K562 (cell line): Measurements from ENCODE around the gene FASN. TPM values are rescaled to one million over a fixed set of nuclear protein-coding genes. Genes with fewer than 3 reads are reported as not detected.

Experiments
- ELF4 ChIP-seq: fragments of 450-650 bp; formaldehyde crosslinking; IDR thresholded peaks from 2 replicates; pipeline ENCODE4 v1.4.0; 2022; ENCODE audit warnings: missing genetic modification characterization
- KAT8 ChIP-seq: fragments of 450-650 bp; IDR thresholded peaks from 2 replicates; pipeline ENCODE4 v1.6.1; 2016; ENCODE audit warnings: low read depth, mild to moderate bottlenecking
- KDM1A ChIP-seq, 2 experiments: fragments of 450-650 bp; IDR thresholded peaks; 2 replicates each; pipeline ENCODE4 v1.6.1; 2016; ENCODE audit warnings: mild to moderate bottlenecking in 2 of 2
- MTF1 ChIP-seq: fragments of 250-450 bp; sonication (Bioruptor Pico); IDR thresholded peaks from 2 replicates; pipeline ENCODE4 v1.9.0; 2021; ENCODE audit warnings: moderate library complexity, mild to moderate bottlenecking, inconsistent platforms, borderline replicate concordance
- PPARD ChIP-seq: fragments of 250-450 bp; sonication (Bioruptor Pico); IDR thresholded peaks from 2 replicates; pipeline ENCODE4 v1.8.0; 2022; ENCODE audit warnings: inconsistent platforms, mild to moderate bottlenecking, moderate library complexity
- SAFB ChIP-seq: fragments of 200-400 bp; formaldehyde crosslinking; IDR thresholded peaks from 2 replicates; pipeline ENCODE4 v1.6.1; 2017; ENCODE audit warnings: low read depth, low read length, borderline replicate concordance
- SOX6 ChIP-seq: fragments of 450-650 bp; IDR thresholded peaks from 2 replicates; pipeline ENCODE4 v1.6.1; 2014; ENCODE audit warnings: mild to moderate bottlenecking
- TEAD1 ChIP-seq, 2 experiments: fragments of 450-650 bp in 1 of 2; sonication (generic) in 1 of 2; formaldehyde crosslinking; IDR thresholded peaks; 2 replicates each; pipeline versions ENCODE4 v1.4.0 to v1.8.0; 2020 to 2022; ENCODE audit warnings: mild to moderate bottlenecking in 2 of 2, missing genetic modification reagents in 1 of 2
- ZBTB8A ChIP-seq: fragments of 450-650 bp; IDR thresholded peaks from 2 replicates; pipeline ENCODE4 v1.6.1; 2018; ENCODE audit warnings: mild to moderate bottlenecking, moderate library complexity; ENCODE audit not compliant: partially characterized antibody
- ZNF140 ChIP-seq: fragments of 250-450 bp; sonication (Bioruptor Pico); IDR thresholded peaks from 2 replicates; pipeline ENCODE4 v1.8.0; 2021; ENCODE audit warnings: moderate library complexity, mild to moderate bottlenecking, inconsistent platforms
- ZNF175 ChIP-seq: fragments of 200-800 bp; sonication (Bioruptor generic); IDR thresholded peaks from 2 replicates; pipeline ENCODE4 v1.6.1; 2016; ENCODE audit warnings: low read depth, mild to moderate bottlenecking, missing genetic modification characterization, missing compliant biosample characterization
- ZNF324 ChIP-seq: fragments of 250-450 bp; sonication (Bioruptor Pico); IDR thresholded peaks from 2 replicates; pipeline ENCODE4 v1.4.0; 2020; ENCODE audit warnings: mild to moderate bottlenecking
- ZNF431 ChIP-seq: sonication (generic); formaldehyde crosslinking; IDR thresholded peaks from 2 replicates; pipeline ENCODE4 v1.8.0; 2022; ENCODE audit warnings: mild to moderate bottlenecking, missing genetic modification reagents
- ZNF695 ChIP-seq: fragments of 450-650 bp; formaldehyde crosslinking; IDR thresholded peaks from 2 replicates; pipeline ENCODE4 v1.4.0; 2020; ENCODE audit warnings: mild to moderate bottlenecking, moderate library complexity
- ZNF778 ChIP-seq: fragments of 450-650 bp; formaldehyde crosslinking; IDR thresholded peaks from 2 replicates; pipeline ENCODE4 v1.4.0; 2020; ENCODE audit warnings: mild to moderate bottlenecking, moderate library complexity
- ZNF79 ChIP-seq: fragments of 250-450 bp; sonication (Bioruptor Pico); IDR thresholded peaks from 2 replicates; pipeline ENCODE4 v1.4.0; 2020; ENCODE audit warnings: low read depth, mild to moderate bottlenecking, moderate library complexity
- polyA plus RNA-seq, 8 experiments: library from polyadenylated mRNA; depleted of rRNA in 4 of 8; stranded (reverse) in 5 of 8; unstranded in 3 of 8; fragments of >200 nt; fragmentation: Nextera tagmentation in 2 of 8; fragmentation: Illumina TruSeq in 1 of 8; extraction: Ambion mirVana in 2 of 8; extraction: Trizol in 1 of 8; gene quantifications; 2 replicates each; pipeline versions ENCODE4 v1.2.1 to v1.2.3, GENCODE V29; 2011 to 2014; ENCODE audit warnings: inconsistent platforms in 1 of 8, missing spikeins in 1 of 8
- total RNA-seq, 7 experiments: library from RNA; depleted of rRNA in 6 of 7; stranded (reverse); fragments of >200 nt in 6 of 7; fragmentation: Illumina TruSeq in 2 of 7; extraction: Trizol in 2 of 7; gene quantifications; 2 replicates each; pipeline versions ENCODE4 v1.2.1 to v1.2.3, GENCODE V29; 2011 to 2021; ENCODE audit warnings: low replicate concordance in 1 of 7
- TF ChIP-seq, protein P1 (sequence below): sonication (generic); formaldehyde crosslinking; IDR thresholded peaks from 2 replicates; pipeline ENCODE4 v1.8.1; 2022; ENCODE audit warnings: missing genetic modification reagents
- TF ChIP-seq, protein P2 (sequence below): sonication (generic); formaldehyde crosslinking; IDR thresholded peaks from 2 replicates; pipeline ENCODE4 v1.5.0; 2020; ENCODE audit warnings: missing genetic modification reagents
- TF ChIP-seq, protein P3 (sequence below): sonication (generic); formaldehyde crosslinking; IDR thresholded peaks from 2 replicates; pipeline ENCODE4 v1.8.0; 2023; ENCODE audit warnings: mild to moderate bottlenecking, missing genetic modification reagents
- TF ChIP-seq, protein P4 (sequence below): fragments of 250-450 bp; sonication (Bioruptor Pico); IDR thresholded peaks from 2 replicates; pipeline ENCODE4 v1.9.0; 2021; ENCODE audit warnings: mild to moderate bottlenecking, inconsistent platforms
- TF ChIP-seq, protein P5 (sequence below): fragments of 250-450 bp; sonication (Bioruptor Pico); IDR thresholded peaks from 2 replicates; pipeline ENCODE4 v1.9.0; 2021; ENCODE audit warnings: mild to moderate bottlenecking
- TF ChIP-seq, protein P6 (sequence below): fragments of 450-650 bp; formaldehyde crosslinking; IDR thresholded peaks from 2 replicates; pipeline ENCODE4 v1.4.0; 2022; ENCODE audit warnings: mild to moderate bottlenecking, moderate library complexity

Gene FASN
- total and polyA plus RNA-seq, 9 of the 15 experiments (the other 6 are each of a cell fraction or from before 2014, with no cell fraction given), result 0.15 to 663 (median 49.9) TPM

DNA sequence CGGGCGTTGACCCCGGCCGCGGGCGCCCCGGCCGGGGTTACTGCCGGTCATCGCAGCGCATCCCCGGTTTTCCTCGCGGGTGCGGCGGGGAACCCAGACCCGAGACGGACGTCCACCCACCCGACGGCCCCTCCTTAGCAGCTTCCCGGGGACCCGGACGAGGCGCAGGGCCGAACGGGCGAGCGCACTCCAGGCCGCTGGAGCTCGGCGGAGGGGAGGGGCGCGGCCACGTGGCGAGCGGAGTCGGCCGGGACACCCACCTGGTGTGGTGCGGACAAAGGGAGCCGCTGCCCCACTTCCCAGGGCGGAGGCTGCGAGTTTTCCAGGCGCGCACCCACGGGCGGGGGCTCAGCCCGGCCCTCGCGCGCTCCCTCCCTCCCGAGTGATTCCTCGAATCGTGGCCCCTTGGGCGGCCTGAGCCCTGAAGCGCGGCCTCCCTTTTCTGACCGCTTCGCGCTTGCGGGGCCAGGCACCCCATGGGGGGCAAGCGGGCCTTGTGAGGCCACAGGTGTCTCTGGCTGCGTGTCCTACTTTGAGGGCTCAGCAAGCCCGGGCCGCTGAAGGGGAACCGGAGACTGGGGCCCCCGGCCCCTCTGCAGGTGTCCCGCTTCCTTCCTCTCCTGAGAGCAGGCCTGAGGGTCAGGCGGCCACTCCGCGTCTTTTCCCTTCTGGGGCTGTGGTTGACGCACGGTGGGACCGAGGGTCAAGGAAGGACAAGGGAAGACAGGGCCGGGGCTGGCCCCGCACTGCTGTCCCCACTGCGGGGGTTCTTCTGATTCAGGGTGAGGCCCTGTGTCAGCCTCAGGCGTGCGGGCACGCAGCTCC lies 1.1 kb upstream of the FASN start (continued):
- TF ChIP-seq KDM1A (IDR thresholded peaks at IDR 0.05) (no peak), ZNF140 (CRISPR knock-in tag) (no peak), ZNF175 (CRISPR knock-in tag) (no peak), KAT8 (no peak), ZNF324 (CRISPR knock-in tag) (no peak), ZNF79 (CRISPR knock-in tag) (no peak), PPARD (CRISPR knock-in tag) (no peak), TEAD1 (CRISPR knock-in tag; IDR thresholded peaks at IDR 0.05) (no peak; a peak in 1 of 4 replicates), MTF1 (no peak), ELF4 (CRISPR knock-in tag) (no peak), SAFB (peak; percentile 88), SOX6 (no peak), ZNF778 (CRISPR knock-in tag) (no peak), ZBTB8A (no peak), ZNF695 (CRISPR knock-in tag) (no peak), ZNF431 (CRISPR knock-in tag) (no peak; the same call in none of the 2 replicates)
- TF ChIP-seq, protein P1, sequence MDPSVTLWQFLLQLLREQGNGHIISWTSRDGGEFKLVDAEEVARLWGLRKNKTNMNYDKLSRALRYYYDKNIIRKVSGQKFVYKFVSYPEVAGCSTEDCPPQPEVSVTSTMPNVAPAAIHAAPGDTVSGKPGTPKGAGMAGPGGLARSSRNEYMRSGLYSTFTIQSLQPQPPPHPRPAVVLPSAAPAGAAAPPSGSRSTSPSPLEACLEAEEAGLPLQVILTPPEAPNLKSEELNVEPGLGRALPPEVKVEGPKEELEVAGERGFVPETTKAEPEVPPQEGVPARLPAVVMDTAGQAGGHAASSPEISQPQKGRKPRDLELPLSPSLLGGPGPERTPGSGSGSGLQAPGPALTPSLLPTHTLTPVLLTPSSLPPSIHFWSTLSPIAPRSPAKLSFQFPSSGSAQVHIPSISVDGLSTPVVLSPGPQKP, result no peak
- TF ChIP-seq, protein P2, sequence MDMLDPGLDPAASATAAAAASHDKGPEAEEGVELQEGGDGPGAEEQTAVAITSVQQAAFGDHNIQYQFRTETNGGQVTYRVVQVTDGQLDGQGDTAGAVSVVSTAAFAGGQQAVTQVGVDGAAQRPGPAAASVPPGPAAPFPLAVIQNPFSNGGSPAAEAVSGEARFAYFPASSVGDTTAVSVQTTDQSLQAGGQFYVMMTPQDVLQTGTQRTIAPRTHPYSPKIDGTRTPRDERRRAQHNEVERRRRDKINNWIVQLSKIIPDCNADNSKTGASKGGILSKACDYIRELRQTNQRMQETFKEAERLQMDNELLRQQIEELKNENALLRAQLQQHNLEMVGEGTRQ (CRISPR knock-in tag), result peak; percentile 66
- TF ChIP-seq, protein P3, sequence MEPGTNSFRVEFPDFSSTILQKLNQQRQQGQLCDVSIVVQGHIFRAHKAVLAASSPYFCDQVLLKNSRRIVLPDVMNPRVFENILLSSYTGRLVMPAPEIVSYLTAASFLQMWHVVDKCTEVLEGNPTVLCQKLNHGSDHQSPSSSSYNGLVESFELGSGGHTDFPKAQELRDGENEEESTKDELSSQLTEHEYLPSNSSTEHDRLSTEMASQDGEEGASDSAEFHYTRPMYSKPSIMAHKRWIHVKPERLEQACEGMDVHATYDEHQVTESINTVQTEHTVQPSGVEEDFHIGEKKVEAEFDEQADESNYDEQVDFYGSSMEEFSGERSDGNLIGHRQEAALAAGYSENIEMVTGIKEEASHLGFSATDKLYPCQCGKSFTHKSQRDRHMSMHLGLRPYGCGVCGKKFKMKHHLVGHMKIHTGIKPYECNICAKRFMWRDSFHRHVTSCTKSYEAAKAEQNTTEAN, result no peak
- TF ChIP-seq, protein P4, sequence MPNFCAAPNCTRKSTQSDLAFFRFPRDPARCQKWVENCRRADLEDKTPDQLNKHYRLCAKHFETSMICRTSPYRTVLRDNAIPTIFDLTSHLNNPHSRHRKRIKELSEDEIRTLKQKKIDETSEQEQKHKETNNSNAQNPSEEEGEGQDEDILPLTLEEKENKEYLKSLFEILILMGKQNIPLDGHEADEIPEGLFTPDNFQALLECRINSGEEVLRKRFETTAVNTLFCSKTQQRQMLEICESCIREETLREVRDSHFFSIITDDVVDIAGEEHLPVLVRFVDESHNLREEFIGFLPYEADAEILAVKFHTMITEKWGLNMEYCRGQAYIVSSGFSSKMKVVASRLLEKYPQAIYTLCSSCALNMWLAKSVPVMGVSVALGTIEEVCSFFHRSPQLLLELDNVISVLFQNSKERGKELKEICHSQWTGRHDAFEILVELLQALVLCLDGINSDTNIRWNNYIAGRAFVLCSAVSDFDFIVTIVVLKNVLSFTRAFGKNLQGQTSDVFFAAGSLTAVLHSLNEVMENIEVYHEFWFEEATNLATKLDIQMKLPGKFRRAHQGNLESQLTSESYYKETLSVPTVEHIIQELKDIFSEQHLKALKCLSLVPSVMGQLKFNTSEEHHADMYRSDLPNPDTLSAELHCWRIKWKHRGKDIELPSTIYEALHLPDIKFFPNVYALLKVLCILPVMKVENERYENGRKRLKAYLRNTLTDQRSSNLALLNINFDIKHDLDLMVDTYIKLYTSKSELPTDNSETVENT (CRISPR knock-in tag), result no peak
- TF ChIP-seq, protein P5, sequence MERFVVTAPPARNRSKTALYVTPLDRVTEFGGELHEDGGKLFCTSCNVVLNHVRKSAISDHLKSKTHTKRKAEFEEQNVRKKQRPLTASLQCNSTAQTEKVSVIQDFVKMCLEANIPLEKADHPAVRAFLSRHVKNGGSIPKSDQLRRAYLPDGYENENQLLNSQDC (CRISPR knock-in tag), result no peak
- TF ChIP-seq, protein P6, sequence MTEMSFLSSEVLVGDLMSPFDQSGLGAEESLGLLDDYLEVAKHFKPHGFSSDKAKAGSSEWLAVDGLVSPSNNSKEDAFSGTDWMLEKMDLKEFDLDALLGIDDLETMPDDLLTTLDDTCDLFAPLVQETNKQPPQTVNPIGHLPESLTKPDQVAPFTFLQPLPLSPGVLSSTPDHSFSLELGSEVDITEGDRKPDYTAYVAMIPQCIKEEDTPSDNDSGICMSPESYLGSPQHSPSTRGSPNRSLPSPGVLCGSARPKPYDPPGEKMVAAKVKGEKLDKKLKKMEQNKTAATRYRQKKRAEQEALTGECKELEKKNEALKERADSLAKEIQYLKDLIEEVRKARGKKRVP (CRISPR knock-in tag), result peak; percentile 4; the same call in 1 of the 2 replicates
